Heart right ventricle (tissue), 16 donors: ENCODE measurements around the gene EGFR. TPM values are rescaled to one million over a fixed set of nuclear protein-coding genes. Genes with fewer than 3 reads are reported as not detected.

Source experiments
- ATAC-seq, 8 donors: fragments of 200-7000 bp; cut with Tn5 transposase; one replicate each; pipeline ENCODE4 v1.9.1; 2020; ENCODE audit warnings: mild to moderate bottlenecking in 8 of 8, moderate library complexity in 8 of 8, moderate number of reproducible peaks in 1 of 8
- DNase-seq, 2 donors: peaks; one replicate each; pipeline ENCODE4 v3.0.0-alpha.2; 2020
- H3K27ac ChIP-seq, 10 donors: fragments of 200-600 bp; sonication (generic) in 2 of 10; one replicate each; pipeline versions ENCODE4 v1.5.0 to v1.8.0; 2020 to 2022; ENCODE audit warnings: mild to moderate bottlenecking in 3 of 10
- H3K27me3 ChIP-seq, 7 donors: fragments of 200-600 bp; one replicate each; pipeline ENCODE4 v1.8.0; 2021 to 2022; ENCODE audit warnings: mild to moderate bottlenecking in 2 of 7
- H3K36me3 ChIP-seq, 9 donors: fragments of 200-600 bp; sonication (generic) in 1 of 9; one replicate each; pipeline versions ENCODE4 v1.5.0 to v1.8.0; 2020 to 2022; ENCODE audit warnings: mild to moderate bottlenecking in 2 of 9
- H3K4me1 ChIP-seq, 9 donors: fragments of 200-600 bp; sonication (generic) in 1 of 9; one replicate each; pipeline versions ENCODE4 v1.5.0 to v1.8.0; 2020 to 2022; ENCODE audit warnings: mild to moderate bottlenecking in 4 of 9
- H3K4me3 ChIP-seq, 10 donors: fragments of 200-600 bp; sonication (generic) in 2 of 10; one replicate each; pipeline versions ENCODE4 v1.5.0 to v1.8.0; 2020 to 2022; ENCODE audit warnings: mild to moderate bottlenecking in 7 of 10, moderate library complexity in 2 of 10
- H3K9me3 ChIP-seq, 11 donors: fragments of 200-600 bp in 10 of 11; sonication (generic) in 2 of 11; one replicate each; pipeline versions ENCODE4 v1.5.0 to v1.8.0; 2013 to 2022; ENCODE audit warnings: mild to moderate bottlenecking in 2 of 11, control low read depth in 1 of 11, moderate library complexity in 1 of 11
- CTCF ChIP-seq, 9 donors: fragments of 200-600 bp; sonication (generic) in 2 of 9; IDR thresholded peaks; one replicate each; pipeline versions ENCODE4 v1.5.0 to v1.8.0; 2021 to 2022; ENCODE audit warnings: antibody characterized with exemption in 9 of 9, mild to moderate bottlenecking in 5 of 9, moderate library complexity in 1 of 9
- WGBS, 2 donors: extraction: QIAGEN DNeasy Blood & Tissue Kit; methylation state at CpG; one replicate each; pipeline ENCODE4 v1.1.7; 2013; ENCODE audit warnings: inconsistent platforms in 1 of 2; 5-methylcytosine and 5-hydroxymethylcytosine counted together
- intact Hi-C, 10 donors: fragments of 100-400 bp; cut with DNase I; formaldehyde crosslinking; loops; one replicate each; pipeline versions ENCODE4 v1.11.1 to v1.14.2; 2022
- polyA plus RNA-seq, 2 donors: library from polyadenylated mRNA; stranded (reverse); fragments of 200-250 nt; gene quantifications; one replicate each; pipeline ENCODE4 v1.2.3, GENCODE V29; 2013
- total RNA-seq, 10 donors: library from RNA; stranded (reverse); fragmentation: NEBNext Ultra II Directional in 3 of 10; extraction: Animal tissue kit (Norgen Biotek cat#: 25700) in 3 of 10; gene quantifications; one replicate each; pipeline versions ENCODE4 v1.2.1 to v1.2.4, GENCODE V29; 2021 to 2023
- donor health status: Arrhythmogenic right ventricular cardiomyopathy.
- donor health status: ischemic (EF 13 %, LVEDD 7.1; RV severe dilation, severe dysfunction).
- donor health status: healthy with polysubstance abuse.
- donor health status: DM: no; HTN: yes; CAD: no.
- donor health status: DM: no; HTN: no; CAD: no.
- donor health status: ischemic (EF 25% LVEDD 6.9; RV normal size, moderate dysfunction).
- donor health status: ischemic (EF 25% LVEDD 5.7; RV mildly dilated, moderate dysfunction).
- donor health status: healthy.
- donor health status: DM: yes; HTN: yes; CAD: no.
- donor health status: Ischemic cardiomyopathy.
- donor health status: ischemic (EF 35%, LVEDD 5.7; RV mildly dilated, moderate dysfunction).
- donor health status: nonischemic (EF 11% LVEDD 7.7; RV severe dilation, severe dysfunction).
- donor health status: DM: yes; HTN: yes; CAD: no.
- donor health status: PGD.
- donor health status: ischemic (EF 29% LVEDD 5.4; RV normal size, mild dysfunction).
- donor health status: nonischemic (EF 23%, LVEDD 6.1; RV moderate dilation, normal function).

EGFR gene
- total and polyA plus RNA-seq, 12 donors: 1.9 to 13.5 (median 7.6) TPM

DNA sequence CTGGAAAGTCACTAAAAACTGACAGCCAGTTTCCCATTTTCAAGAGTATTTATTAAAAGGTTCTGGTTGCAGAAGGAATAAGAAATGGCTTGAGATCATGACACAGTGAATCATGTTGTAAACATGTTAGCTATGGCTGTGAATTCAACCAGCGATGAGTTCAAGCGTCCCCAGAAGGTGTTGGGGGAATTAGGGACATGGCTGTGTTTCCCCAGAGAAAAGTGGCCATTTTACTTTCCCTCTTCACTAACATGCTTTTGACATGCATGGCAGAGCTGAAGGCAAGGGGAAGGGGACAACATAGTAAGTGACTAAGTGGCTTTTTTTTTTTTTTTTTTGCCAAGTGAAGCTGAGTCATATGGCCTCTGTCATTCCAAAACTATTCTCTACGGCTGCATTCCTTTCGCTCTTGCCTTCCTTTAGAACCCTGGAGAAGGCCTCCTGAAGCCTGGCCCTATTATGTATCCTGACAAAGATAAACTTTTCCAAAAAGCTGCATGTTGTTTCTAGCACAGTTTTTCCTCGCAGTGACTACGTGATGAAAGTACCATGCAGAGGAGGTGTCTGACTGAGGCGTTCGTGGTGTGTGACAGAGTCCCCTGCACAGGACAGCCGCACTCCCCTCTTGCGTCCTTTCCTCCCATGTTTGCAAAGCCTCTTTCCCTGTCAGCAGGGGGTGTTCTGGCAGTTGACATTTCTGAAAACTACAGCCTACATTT is 46.9 kb downstream of the EGFR start:
- ATAC-seq (peak; percentile 29 to 71 (median 61)), DNase-seq (no peak)
- Histone ChIP-seq H3K4me3 (no peak overlapping the region), H3K36me3 (no peaks in the 10 kb centered on the region), H3K27ac (peak overlapping the region in 9 of 10 donors; percentile 12 to 82 (median 62)), H3K4me1 (peaks cover 0 to 56% (median 31%) of the 10 kb centered on the region in 9 donors), H3K9me3 (no peaks in the 10 kb centered on the region), H3K27me3 (no peaks in the 10 kb centered on the region)
- 52 to 56% methylated on average over 10 of the region's 10 CpGs for WGBS, 2 donors
- no peak for TF ChIP-seq CTCF (IDR thresholded peaks at IDR 0.05)
- intact Hi-C loops: no loop called here

- no peaks in the 10 kb centered on the region for H3K9me3 ChIP-seq
- ATAC-seq (no peak), DNase-seq (no peak)
- no peak overlapping the region for H3K4me3 ChIP-seq
- WGBS, 2 donors: 77 to 81% methylated on average over 7 of the region's 7 CpGs
- peak overlapping the region in 6 of 10 donors; percentile 12 to 82 (median 74) for H3K27ac ChIP-seq
- peaks cover 2 to 52% (median 31%) of the 10 kb centered on the region in 9 donors for H3K4me1 ChIP-seq
- no peaks in the 10 kb centered on the region for H3K36me3 ChIP-seq
- intact Hi-C loops: no loop called here
- no peaks in the 10 kb centered on the region for H3K27me3 ChIP-seq
- TF ChIP-seq CTCF (IDR thresholded peaks at IDR 0.05): no peak
Observed at GRCh38 chr7:55066524-55066923, 47.7 kb downstream of the EGFR start.

DNA sequence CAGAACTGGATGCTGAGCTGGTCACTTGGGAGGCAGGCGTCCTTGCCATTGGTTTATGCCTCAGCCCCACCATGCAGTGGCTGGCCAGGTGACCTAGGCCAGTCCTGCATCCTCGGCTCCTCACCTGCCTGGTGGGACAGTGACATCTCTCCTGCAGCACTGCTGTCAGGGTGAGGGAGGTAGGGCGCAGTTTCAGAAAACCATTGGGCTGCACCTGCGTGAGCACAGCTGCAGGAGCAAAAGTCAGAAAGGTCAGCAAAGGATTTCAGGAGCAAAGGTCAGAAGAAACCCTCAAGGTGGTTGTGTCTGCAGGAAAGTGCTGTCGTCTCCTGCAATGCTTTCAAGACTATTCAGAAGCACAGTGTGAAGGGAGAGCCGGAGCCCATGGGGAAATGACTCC is 48.1 kb downstream of the EGFR start:
- intact Hi-C loops: no loop called here
- ATAC-seq: no peak

DNA sequence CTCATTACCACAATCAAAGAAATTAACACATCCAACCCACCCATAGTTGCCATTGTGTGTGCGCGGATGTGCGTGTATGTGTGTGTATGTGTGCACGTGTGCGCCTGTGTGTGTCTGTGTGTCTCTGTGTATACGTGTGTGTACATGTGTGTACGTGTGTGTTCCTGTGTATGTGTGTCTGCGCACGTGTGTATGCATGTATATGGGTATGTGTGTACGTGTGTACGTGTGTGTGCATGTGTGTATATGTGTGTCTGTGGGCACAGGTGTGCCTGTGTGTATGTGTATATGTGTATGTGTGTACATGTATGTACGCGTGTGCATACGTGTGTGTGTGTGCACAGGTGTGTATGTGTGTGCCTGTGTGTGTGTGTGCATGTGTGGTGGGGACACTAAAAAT is 48.9 kb downstream of the EGFR start:
- Histone ChIP-seq H3K27ac (no peak overlapping the region), H3K4me1 (peaks cover 2 to 50% (median 28%) of the 10 kb centered on the region in 9 donors), H3K9me3 (no peaks in the 10 kb centered on the region), H3K4me3 (no peak overlapping the region), H3K36me3 (no peaks in the 10 kb centered on the region), H3K27me3 (no peaks in the 10 kb centered on the region)
- DNase-seq (no peak), ATAC-seq (peak in 1 of 8 donors; percentile 53)
- intact Hi-C loops: no loop called here
- 94 to 98% methylated on average over 14 of the region's 14 CpGs for WGBS, 2 donors
- no peak for TF ChIP-seq CTCF (IDR thresholded peaks at IDR 0.05)

More for the DNA sequence above, 48.1 kb downstream of the EGFR start:
- no peak for TF ChIP-seq CTCF (IDR thresholded peaks at IDR 0.05)
- Histone ChIP-seq H3K4me3 (no peak overlapping the region), H3K36me3 (no peaks in the 10 kb centered on the region), H3K9me3 (no peaks in the 10 kb centered on the region), H3K27ac (peak overlapping the region in 1 of 10 donors; percentile 82), H3K4me1 (peaks cover 2 to 50% (median 28%) of the 10 kb centered on the region in 9 donors), H3K27me3 (no peaks in the 10 kb centered on the region)
- WGBS, 2 donors: 85 to 95% methylated on average over 6 of the region's 6 CpGs
- no peak for DNase-seq
